HG03457 (cell line): ENCODE data around the gene DMPK.
"Not testable (repeated sequence)": the region's sequence is repeated elsewhere in the genome, so short reads cannot be mapped to it uniquely, and the experiment has no call there.

Source experiments
- ATAC-seq: cut with Tn5 transposase; IDR thresholded peaks from one replicate; pipeline ENCODE4 v1.9.1; 2021; ENCODE audit warnings: moderate number of reproducible peaks; ENCODE audit not compliant: unreplicated experiment

DMPK gene

GRCh38 chr19:45815481-45816216, 33.4 kb upstream of the DMPK start:
- ATAC-seq = no peak

GRCh38 chr19:45814851-45815480, 32.7 kb upstream of the DMPK start, which contains the start of gene RSPH6A:
TSS of gene RSPH6A (minus strand) at chr19:45815308. CDS start at chr19:45815176, 132 bp downstream.
- ATAC-seq = no peak

- ATAC-seq = no peak
These were observed 32.0 kb upstream of the DMPK start for GRCh38 chr19:45814166-45814780.

- ATAC-seq = no peak
These were observed 30.0 kb upstream of the DMPK start for GRCh38 chr19:45812297-45812696.

- no peak for ATAC-seq
These were observed 27.4 kb upstream of the DMPK start for GRCh38 chr19:45809643-45810159.

GRCh38 chr19:45805719-45806118, 23.4 kb upstream of the DMPK start:
- no peak for ATAC-seq

GRCh38 chr19:45804959-45805230, 22.6 kb upstream of the DMPK start:
- no peak for ATAC-seq

GRCh38 chr19:45804140-45804958, 22.1 kb upstream of the DMPK start:
- no peak for ATAC-seq

GRCh38 chr19:45801603-45802175, 19.4 kb upstream of the DMPK start:
- no peak for ATAC-seq

GRCh38 chr19:45800070-45800553, 17.8 kb upstream of the DMPK start:
- ATAC-seq = no peak

GRCh38 chr19:45799541-45799940, 17.3 kb upstream of the DMPK start:
- ATAC-seq = not testable (repeated sequence)

- ATAC-seq = no peak
These were observed 16.8 kb upstream of the DMPK start for GRCh38 chr19:45798995-45799517.

- ATAC-seq = no peak
These were observed 12.3 kb upstream of the DMPK start for GRCh38 chr19:45794627-45795026.

- no peak for ATAC-seq
These were observed 11.6 kb upstream of the DMPK start for GRCh38 chr19:45793876-45794275.

GRCh38 chr19:45793178-45793564, 10.9 kb upstream of the DMPK start:
- ATAC-seq = no peak

- ATAC-seq = peak; percentile 75
These were observed 10.3 kb upstream of the DMPK start, which contains the start of gene DMWD for GRCh38 chr19:45792470-45793177. TSS of gene DMWD (minus strand) at chr19:45792845. CDS start at chr19:45792756, 89 bp downstream.

GRCh38 chr19:45791744-45792469, 9.6 kb upstream of the DMPK start:
- peak; percentile 19 for ATAC-seq

- no peak for ATAC-seq
These were observed 8.7 kb upstream of the DMPK start for GRCh38 chr19:45790942-45791341.
